GM21390 (cell line): Measurements from ENCODE around the gene SLC30A10.
"Not testable (repeated sequence)": the region's sequence is repeated elsewhere in the genome, so short reads cannot be mapped to it uniquely, and the experiment has no call there.

Source experiments
- ATAC-seq: cut with Tn5 transposase; IDR thresholded peaks from one replicate; pipeline ENCODE4 v1.9.1; 2021; ENCODE audit not compliant: unreplicated experiment

SLC30A10 gene

GRCh38 chr1:219897914-219898313, 30.4 kb downstream of the SLC30A10 start:
- ATAC-seq, result no peak

GRCh38 chr1:219892271-219892670, 36.1 kb downstream of the SLC30A10 start:
- not testable (repeated sequence) for ATAC-seq

- ATAC-seq, result not testable (repeated sequence)
Measured at GRCh38 chr1:219891846-219892245, 36.5 kb downstream of the SLC30A10 start.

GRCh38 chr1:219888667-219889066, 39.7 kb downstream of the SLC30A10 start:
- ATAC-seq, result not testable (repeated sequence)

- no peak for ATAC-seq
Measured at GRCh38 chr1:219885680-219886079, 42.7 kb downstream of the SLC30A10 start.

GRCh38 chr1:219883400-219884332, 44.7 kb downstream of the SLC30A10 start:
- ATAC-seq, result no peak

- no peak for ATAC-seq
Measured at GRCh38 chr1:219882755-219883154, 45.6 kb downstream of the SLC30A10 start.

GRCh38 chr1:219882096-219882495, 46.3 kb downstream of the SLC30A10 start:
- ATAC-seq, result no peak

- ATAC-seq, result no peak
Measured at GRCh38 chr1:219880765-219881457, 47.4 kb downstream of the SLC30A10 start.

GRCh38 chr1:219876798-219877209, 51.6 kb downstream of the SLC30A10 start:
- ATAC-seq, result no peak

GRCh38 chr1:219875860-219876259, 52.5 kb downstream of the SLC30A10 start:
- no peak for ATAC-seq

GRCh38 chr1:219872538-219872937, 55.8 kb downstream of the SLC30A10 start:
- not testable (repeated sequence) for ATAC-seq

- no peak for ATAC-seq
Measured at GRCh38 chr1:219871427-219872057, 56.8 kb downstream of the SLC30A10 start.

- not testable (repeated sequence) for ATAC-seq
Measured at GRCh38 chr1:219868615-219869014, 59.7 kb downstream of the SLC30A10 start.
